Mucosa of gallbladder (tissue), 1 donor: ENCODE data around the gene NFASC. TPM values are rescaled to one million over a fixed set of nuclear protein-coding genes. Genes with fewer than 3 reads are reported as not detected.

Experiments
- DNase-seq: peaks from one replicate; pipeline ENCODE4 v3.0.0-alpha.2; 2020; ENCODE audit warnings: low spot score
- total RNA-seq: library from RNA; stranded (reverse); gene quantifications from one replicate; pipeline ENCODE4 v1.2.1, GENCODE V29; 2021
- donor health status: DM: no; HTN: no; CAD: no.

NFASC gene
- total RNA-seq, 1 donor from 2014 or later: 18.0 TPM

DNA sequence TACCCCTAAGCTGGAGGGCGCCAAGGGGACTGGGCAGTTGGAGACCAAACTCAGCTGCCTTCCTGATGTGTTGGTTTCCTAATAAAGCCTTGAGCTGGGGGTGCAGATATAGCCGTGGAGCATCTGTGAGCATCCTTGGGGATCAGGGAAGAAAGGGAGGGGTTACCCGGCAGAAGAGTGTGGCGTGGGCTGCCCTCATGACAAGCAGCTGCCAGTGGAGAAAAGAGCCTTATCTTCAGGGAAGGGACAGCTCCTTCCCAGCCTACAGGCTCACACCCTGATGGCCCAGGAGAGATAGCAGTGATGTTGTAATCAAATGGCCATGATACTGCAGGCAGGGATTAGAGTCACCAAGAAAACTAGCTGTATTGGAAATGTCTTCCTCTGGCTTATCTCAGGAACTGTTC lies 10.8 kb upstream of the NFASC start:
- DNase-seq: no peak

DNA sequence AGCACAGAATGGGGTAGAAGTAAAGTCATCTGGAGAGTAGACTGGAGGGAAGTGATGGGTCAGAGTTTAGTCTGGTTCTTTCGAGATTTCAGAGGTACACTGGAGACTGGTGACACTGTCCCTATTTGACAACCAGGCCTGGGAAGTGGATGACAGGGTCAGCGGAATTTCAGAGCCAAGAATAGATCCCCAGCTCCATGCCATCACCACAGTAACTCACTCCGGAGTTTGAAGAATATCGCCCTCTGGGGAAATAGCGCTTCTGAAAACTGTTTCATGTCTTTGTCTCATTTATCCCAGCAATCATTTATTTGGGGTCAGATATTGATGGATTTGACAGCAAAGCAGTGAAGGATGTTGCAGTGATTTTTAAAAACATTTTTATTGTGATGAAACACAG lies 7.6 kb upstream of the NFASC start:
- DNase-seq: no peak

DNA sequence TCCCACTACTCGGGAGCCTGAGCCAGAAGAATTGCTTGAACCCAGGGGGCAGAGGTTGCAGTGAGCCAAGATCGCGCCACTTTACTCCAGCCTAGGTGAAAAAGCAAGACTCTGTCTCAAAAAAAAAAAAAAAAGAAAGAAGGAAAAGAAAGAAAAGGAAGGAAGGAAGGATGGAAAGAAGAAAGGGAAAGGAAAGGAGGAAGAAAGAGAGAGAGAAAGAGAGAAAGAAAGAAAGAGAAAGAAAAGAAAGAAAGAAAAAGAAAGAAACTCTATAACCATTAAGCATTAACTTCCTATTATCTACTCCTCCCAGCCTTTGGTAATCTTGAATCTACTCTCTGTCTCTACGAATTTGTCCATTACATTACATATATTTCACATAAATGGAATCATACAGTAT lies 6.9 kb upstream of the NFASC start:
- no peak for DNase-seq

DNA sequence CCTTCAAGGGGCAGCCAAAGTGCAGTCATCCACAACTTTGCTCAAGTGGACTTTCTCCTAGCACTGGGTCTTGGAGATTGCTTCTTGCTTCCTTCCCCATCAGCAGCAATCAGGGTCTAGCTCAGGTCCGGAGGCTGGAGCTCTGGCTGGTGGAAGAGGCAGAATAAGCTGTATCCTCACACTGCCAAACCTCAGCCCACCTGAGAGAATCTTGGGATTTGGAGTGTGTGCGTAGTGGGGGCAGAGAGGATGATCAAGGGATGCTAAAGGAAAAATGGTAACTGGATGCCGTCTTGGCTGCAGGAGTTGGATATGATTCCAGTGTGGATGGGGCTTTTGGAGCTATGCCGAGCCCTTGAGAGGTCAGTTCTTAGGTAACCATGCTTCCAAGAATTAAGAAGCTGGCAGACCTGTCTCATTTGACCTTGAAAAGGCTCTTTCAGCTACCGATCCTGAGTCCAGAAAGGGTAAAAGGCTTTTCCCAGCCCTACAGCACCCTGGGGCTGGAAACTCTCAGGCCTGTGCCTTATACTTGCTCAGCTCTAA lies 4.5 kb upstream of the NFASC start:
- no peak for DNase-seq

DNA sequence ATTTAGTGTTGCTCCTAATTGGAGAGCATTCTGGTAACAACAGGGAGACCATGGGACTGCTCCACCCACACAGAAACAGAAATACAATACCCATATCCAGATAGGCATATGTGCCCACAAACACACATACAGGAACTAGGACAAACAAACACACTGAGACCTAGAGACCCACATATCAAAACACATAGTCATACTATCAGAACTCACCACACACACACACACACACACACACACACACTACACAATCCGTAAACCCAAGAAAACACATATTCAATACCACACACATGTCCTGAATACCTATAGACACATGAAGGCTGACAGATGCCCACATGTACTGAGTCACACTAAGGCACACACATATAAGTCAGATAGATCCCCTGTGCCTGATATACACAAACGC lies 3.5 kb upstream of the NFASC start:
- no peak for DNase-seq

DNA sequence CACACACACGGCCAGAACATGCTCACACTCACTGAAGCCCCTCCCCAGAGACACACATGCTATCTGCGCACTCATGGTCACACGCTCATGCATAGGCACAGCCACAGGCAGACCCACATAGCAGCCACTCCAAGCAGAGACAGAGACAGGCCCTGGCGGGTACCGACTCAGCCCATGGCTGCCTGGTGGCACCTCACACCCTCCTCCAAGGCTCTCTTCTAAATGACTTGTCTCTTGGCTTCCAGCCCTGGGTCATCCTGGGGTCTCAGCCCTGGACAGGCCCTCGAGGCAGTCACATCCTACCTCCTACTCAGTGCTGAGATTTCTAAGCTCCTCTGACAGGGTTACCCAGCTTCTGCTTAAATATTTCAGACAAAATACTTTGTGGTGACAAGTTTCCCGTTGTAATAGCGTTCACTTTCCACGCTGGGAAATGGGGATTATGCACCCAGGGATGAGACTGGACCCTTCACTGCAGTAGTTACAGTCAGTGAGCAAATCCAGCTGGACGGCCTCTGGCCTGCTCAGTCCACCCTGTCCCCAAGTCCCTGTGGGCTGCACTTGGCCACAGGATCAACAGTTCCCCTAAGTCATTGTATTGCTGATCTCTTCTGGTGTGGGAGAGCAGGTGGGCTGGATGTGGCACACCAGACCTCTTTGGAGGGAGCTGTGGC lies 2.9 kb upstream of the NFASC start:
- DNase-seq: no peak

DNA sequence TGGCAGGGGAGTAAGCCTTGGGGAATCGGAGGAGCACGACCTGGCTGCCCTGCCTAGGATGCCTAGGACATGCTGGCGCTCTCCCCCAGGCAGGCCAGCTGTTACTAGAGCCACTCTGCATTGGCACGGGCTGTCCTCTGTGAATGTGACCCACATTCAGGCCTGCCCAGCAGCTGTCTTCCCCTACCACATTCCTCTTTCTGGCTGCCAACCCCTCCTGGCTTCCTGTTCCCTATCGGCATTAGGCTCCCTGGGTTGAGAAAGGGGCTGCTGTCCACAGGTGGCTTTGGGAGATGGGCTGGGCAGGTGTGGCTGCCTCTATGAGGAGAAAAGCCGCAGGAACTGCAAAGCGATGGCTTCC lies 2.3 kb upstream of the NFASC start:
- DNase-seq: no peak

DNA sequence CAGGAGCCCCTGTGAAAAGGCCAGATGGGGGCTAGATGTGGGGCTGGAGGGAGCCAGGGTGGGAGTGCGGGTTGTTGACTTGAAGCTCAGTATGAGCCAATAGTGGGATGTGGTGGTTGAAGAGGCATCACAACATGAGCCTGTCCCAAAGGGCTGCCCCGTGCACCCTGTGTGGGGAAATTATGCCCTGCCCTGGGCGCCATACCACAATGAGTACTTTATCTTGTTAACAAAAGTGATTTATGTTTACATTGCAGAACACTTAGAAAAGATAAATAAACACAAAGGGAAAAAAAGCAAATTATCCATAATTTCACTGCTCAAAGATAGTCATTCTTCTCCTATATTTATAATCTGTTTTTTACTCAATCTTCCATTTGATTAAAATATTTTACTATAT lies 1.6 kb upstream of the NFASC start:
- no peak for DNase-seq

DNA sequence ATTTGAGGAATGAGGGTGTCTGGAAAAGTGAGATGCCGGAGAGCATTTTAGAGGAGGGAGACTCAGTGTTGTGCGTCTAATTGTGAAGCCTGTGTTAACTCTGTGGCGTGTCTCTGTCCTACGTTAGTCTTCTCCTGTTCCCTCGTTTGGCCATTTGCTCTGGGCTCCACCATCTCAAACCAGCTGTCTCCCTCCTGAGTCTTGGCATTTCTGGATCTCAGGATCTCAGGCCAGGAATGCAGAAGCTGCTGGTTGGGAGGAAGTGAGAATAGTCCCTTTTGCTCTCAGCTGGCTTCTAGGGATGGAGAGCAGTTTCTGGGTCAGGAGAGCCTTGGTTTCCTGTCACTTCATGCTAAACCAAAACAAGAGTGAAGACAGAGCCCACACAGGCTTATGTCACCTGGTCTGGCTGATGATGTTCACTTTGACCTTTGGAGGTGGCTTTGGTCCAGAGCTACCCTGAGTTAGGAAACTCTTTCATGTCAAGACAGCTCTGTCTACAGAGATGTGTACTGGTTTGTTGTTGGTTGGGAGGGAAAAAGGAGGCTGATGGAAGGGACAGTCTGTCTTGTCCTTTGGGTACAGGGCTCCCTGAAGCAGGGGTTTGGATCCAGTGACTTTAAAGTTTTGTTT lies 859 bp downstream of the NFASC start:
- DNase-seq: no peak

DNA sequence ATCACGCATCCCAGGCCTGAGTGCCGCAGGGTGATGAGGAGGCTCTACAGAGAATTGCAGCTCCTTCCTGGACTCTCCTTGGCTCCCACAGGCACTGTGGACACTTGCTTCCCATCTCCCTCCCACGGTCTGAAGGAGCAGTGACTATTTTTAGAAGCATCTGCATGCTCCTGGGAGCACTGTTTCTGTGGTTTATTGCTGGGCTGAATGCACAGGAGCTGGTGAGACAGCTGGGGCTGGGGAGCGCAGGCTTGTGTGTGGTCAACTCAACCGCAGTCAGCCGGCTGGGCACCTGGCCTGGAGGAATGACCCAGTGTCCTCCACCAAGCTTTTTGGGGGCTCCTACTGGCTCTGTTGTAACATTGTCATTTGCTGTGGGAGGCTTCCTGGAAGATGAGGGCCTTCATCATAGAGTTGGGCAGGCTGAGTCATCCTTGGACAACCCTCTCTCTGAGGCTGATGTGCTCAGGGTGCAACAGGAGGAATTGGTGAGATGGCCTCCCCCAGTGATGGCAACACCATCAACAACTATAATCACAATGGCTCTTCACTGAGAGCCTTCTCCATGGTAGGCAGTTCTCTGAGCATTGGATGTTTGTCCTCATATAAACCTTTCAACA lies 1.7 kb downstream of the NFASC start:
- DNase-seq: no peak

DNA sequence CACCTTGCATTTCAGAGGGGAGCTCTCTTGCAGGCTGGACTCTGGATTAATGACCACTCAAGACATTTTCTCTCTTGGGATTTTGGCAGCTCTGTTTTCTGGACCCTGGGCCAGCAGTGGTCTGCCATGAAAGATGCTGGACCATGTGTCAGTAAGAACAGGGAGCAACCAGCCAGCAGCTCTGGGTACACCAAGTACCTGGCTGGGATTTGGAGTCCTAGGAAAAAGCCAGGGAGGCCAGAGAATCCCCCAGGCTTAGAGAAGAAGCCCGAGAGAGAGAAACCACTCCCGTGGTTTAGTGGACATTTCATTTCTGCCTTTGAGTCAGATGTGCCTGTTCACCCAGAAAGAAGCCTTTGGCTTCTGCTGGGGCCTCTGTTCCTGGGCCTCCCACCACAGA lies 2.5 kb downstream of the NFASC start:
- DNase-seq: no peak

DNA sequence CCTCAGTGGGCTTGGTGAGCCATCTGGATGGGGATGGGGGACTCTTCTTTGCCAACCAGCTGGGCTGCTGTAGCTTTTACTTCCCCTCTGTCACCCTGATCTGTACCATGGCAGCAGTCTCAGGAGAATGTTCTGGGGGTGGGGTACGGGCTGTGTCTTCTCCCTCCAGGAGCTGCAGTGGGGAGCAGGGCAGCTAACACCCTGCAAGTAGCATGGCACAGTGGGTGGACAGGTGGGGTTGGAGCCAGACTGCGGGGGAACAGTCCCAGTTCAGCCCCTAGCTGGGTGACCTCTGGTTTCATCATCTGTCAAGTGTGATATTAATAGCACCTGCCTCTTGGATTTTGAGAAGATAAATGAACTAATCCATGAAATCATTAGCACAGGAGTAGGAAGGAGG lies 3.1 kb downstream of the NFASC start:
- no peak for DNase-seq

DNA sequence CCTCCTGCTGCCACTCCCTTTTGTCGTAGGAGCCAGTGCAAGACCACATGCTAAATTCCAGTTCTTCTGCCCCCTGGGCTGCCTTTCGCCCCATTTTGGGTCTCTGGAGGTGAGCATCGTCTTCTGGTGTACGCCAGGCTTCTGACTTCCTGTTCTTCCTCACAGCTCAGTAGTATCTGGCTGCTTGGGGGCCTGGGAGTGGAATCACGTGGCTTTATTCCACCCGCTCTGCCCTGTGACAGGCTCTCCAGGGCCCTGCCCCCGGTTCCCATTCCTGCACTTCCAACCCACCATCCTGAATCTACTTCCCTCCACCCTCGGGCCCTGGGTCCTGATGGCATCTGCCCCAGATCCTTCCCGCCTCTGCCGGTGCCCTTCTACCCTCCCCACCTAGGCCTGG lies 3.6 kb downstream of the NFASC start:
- no peak for DNase-seq

DNA sequence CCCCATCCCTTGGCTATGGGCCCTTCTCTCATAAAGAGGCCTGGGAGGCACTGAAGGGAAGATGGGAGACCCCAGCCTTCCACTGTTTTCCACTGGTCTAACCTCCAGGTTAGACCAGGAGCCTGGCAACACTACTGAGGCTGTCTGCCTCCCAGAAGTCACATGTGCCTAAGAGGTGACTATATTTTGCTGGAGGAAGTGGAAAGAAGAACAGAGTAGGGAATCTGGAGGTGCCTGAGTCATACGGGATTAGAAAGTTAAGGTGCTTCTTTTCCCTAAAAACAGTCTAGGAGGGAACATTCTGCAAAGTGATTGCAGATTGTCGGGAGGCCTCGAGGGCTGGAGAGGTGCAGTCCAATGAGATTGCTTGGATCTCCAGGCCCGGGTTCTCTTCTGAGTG lies 4.6 kb downstream of the NFASC start:
- no peak for DNase-seq

DNA sequence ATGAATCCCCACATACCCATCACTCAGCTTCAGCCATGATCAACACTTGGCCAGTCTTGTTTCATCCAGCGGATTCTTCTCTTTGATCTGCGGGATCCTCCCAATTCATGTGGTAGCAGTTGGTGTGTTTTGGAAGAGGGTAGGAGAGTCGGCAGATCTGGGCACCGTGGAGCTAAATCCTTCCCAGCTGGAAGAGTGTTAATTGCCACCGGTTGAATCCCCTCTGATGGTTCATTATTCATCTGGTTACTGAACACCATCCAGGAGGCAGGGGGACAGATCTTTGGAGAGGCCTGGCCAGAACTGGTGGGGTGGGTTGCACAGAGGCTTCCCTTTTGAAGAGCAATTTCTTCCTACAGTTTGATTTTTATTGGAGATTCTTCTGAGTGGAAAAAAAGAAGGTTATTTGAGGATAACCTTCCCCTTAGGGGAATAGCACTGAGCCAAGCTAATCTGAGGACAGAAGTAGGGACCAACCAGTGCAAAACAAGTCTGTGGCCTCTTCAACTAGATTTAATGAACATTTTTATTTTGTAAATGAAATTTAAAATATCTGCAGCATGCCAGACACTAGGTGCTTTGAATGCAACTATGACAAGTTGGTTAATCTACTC lies 8.1 kb downstream of the NFASC start:
- DNase-seq: no peak

DNA sequence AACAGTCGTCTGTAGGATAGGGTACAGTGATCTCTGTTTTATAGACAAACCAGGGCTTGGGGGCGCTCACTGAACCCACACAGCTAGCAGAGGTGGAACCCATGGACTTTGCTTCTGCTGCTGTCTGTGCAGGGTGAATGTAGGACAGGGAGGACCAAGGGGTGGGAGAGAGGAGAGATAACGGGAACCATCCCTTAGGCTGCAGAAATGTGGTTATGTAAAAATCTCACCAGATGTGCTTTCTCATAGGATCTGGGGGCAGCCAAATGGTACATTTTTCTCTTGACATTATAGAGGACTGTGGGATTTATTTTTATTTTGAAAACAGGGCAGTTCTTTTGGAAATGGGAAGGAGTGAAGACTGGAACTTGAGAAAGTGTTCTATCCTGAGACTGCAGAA lies 8.7 kb downstream of the NFASC start:
- no peak for DNase-seq

DNA sequence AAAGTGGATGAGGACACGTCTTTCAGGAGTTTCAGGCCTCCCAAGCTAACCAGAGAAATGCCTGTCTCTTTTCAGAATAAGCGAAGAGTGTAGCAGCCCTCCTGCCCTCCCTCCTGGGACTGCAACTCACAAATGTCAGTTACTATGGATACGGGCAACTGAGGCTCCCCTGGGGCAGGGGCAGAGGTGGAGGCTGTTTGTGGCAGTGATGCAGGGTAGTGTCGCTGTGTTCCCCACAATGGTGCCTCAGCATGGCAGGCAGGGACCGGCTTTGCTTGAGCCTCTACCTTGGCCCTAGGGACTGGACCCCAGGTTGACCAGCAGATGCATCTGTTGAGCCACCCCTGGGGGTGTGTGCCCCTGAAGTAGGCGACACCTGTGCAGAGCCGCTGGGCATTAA lies 10.2 kb downstream of the NFASC start:
- DNase-seq: no peak

DNA sequence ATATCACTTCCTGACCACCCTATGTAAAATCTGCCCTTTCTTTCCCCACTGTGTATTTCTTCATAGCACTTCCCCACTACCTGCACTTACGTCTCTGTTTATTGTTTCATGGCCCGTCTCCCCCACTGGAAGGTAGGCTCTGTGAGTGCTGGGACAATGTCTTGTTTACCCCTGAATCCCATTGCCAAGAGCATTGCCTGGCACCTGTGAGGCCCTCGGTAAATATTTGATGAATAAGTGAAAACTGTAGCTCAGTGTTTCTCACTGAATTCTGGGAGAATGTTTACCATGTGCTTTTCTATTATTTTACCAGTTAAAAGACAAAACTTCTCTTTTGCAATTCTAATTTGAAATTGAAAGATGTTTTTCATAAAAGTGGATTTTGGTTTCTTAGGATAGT lies 11.8 kb downstream of the NFASC start:
- DNase-seq: no peak

DNA sequence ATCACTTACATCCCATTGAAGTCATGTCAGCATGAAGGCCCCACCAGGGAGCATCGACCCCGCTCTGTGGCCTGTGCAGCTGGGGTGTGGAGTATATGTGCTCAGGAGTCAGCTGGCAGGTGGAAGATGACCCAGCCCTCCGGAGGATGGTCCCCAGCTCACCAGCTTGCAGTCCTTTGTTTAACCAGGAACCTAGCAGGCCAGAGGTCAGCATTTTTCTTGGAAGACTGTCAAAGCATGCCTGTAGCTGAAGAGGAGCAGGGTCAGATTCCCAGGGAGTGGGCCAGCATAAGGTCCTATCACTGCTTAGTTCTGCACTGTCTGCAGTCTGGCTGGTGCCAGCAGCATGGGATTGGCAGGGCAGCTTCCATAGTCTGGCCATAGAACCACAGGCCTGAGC lies 12.7 kb downstream of the NFASC start:
- DNase-seq: peak; percentile 12

DNA sequence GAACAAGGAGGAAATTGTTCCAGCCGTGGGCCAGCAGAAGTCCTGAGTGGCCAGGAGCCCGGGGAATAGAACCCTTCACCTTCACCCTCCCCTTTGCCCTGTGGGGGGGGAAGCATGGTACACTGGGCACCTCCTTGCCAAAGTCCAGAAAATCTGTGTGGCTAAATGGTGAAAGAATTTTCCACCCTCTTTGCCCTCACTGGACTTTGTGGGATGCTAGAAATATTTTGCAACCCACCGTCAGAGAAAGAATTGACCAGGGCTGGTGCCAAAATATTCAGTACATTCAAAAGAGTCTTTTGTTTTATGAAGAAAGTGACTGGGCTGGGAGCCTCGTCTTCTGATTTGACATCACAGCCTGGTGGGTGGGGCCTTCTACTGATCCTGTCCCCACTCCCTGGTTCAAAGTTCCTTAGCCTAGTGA lies 14.6 kb downstream of the NFASC start:
- DNase-seq: peak; percentile 51

DNA sequence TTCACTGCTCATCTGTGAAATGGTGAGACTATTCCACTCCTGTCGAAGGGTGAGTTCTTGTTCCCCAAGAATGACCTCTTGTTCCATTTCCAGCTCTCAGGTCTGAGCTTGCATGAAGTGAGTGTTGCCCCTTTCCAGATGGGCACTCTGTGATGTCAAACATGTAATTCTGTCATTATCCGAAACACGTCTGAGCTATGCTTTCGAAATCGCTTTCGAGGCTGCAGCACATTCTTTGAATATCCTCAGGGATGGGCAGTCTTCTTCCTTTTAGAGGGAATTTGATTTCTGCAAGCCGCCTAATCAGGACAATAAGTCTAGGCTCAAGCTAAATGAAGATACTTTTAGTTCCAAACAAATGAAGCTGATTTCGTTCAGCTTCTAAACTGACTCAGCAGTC lies 15.1 kb downstream of the NFASC start:
- DNase-seq: no peak

DNA sequence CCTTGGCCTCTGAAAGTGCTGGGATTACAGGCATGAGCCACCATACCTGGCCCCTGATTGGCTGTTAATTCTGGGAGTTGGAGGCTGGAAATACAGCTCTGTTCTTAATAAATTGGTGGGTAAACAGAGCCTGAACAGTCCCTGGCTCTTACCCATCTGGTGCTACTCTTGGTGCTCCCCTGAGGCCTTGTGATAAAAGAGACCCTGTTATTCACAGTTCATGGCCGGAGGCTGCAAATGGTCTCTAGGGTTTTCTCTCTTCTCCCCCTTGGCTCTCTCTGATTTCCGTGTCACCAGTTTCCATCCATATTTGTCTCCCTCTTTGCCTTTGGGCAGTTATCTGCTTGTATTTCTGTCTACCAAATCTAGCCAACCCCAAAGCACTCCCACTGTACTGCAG lies 17.2 kb downstream of the NFASC start:
- no peak for DNase-seq

DNA sequence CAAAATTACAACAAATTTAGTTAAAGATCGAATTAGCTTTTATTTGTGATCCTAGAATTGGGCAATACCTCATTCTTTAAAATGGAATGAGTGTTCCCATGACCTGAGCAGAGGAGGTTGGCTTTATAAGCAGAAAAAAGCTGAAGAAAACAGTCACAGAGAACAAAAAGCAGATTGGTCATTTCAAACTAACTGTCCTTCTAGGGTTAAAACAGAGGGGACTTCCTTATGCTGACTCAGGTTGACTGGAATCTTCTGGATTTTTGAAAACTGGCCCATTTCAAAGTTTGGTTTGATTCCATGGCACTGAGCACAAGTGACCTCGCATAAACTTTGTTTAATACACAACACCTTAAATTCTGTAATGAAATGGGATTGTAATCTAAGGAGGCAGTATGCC lies 17.6 kb downstream of the NFASC start:
- DNase-seq: no peak
